Adrenal gland (tissue), 12 donors: ENCODE data around the gene POLA2. TPM values are rescaled to one million over a fixed set of nuclear protein-coding genes. Genes with fewer than 3 reads are reported as not detected.

Source experiments
- DNase-seq, 7 donors: peaks; one replicate each; pipeline ENCODE4 v3.0.0-alpha.2; 2019 to 2020
- H3K27ac ChIP-seq, 5 donors: fragments of 200-600 bp; sonication (generic) in 4 of 5; 1 replicate in 3 of 5; 2 replicates in 2 of 5; pipeline versions ENCODE4 v1.5.1 to v1.8.0; 2016 to 2020; ENCODE audit warnings: mild to moderate bottlenecking in 1 of 5
- H3K27me3 ChIP-seq: fragments of 200-600 bp; 2 replicates; pipeline ENCODE4 v1.8.0; 2021
- H3K36me3 ChIP-seq, 2 donors: fragments of 200-600 bp; replicated peaks in 1 of 2; 1 replicate in 1 of 2; 2 replicates in 1 of 2; pipeline versions ENCODE4 v1.5.1 to v1.8.0; 2018 to 2022
- H3K4me1 ChIP-seq, 2 donors: fragments of 200-600 bp; replicated peaks in 1 of 2; 1 replicate in 1 of 2; 2 replicates in 1 of 2; pipeline versions ENCODE4 v1.5.1 to v1.8.0; 2018 to 2021
- H3K4me3 ChIP-seq, 4 donors: fragments of 200-600 bp; sonication (generic) in 3 of 4; one replicate each; pipeline ENCODE4 v1.5.1; 2016 to 2018
- H3K9me3 ChIP-seq, 3 donors: fragments of 200-600 bp; sonication (generic) in 1 of 3; replicated peaks in 1 of 3; 1 replicate in 2 of 3; 2 replicates in 1 of 3; pipeline versions ENCODE4 v1.5.1 to v1.8.0; 2016 to 2021
- POLR2A ChIP-seq, 2 donors: fragments of 450-650 bp; IDR thresholded peaks; one replicate each; pipeline ENCODE4 v1.6.1; 2017; ENCODE audit warnings: antibody characterized with exemption in 2 of 2, mild to moderate bottlenecking in 2 of 2, moderate library complexity in 1 of 2
- WGBS, 4 donors: extraction: QIAGEN DNeasy Blood & Tissue Kit in 2 of 4; methylation state at CpG; one replicate each; pipeline versions ENCODE4 v1.1.5 to v1.1.7; 2013 to 2017; 5-methylcytosine and 5-hydroxymethylcytosine counted together
- intact Hi-C, 2 donors: fragments of 100-400 bp; cut with DNase I; formaldehyde crosslinking; loops; one replicate each; pipeline versions ENCODE4 v1.14.1 to v1.15.0; 2022 to 2023
- polyA plus RNA-seq, 3 donors: library from polyadenylated mRNA; stranded (reverse); fragments of 200-250 nt in 2 of 3; fragments of 350-450 nt in 1 of 3; fragmentation: Illumina TruSeq in 1 of 3; extraction: RNeasy Lipid Tissue Mini Kit (QIAGEN cat#74804) in 1 of 3; gene quantifications; one replicate each; pipeline ENCODE4 v1.2.3, GENCODE V29; 2013 to 2014
- total RNA-seq, 9 donors: library from RNA; depleted of rRNA in 4 of 9; stranded (reverse); fragments of >200 nt in 4 of 9; fragments of 120-200 nt in 1 of 9; fragmentation: NEBNext Ultra II Directional in 1 of 9; extraction: Animal tissue kit (Norgen Biotek cat#: 25700) in 1 of 9; gene quantifications; one replicate each; pipeline versions ENCODE4 v1.1.0 to v1.2.4, GENCODE V29; 2013 to 2023
- TF ChIP-seq, protein P1 (sequence below), 6 experiments: fragments of 450-650 bp in 4 of 6; fragments of 200-600 bp in 2 of 6; sonication (generic) in 1 of 6; IDR thresholded peaks; 1 replicate in 5 of 6; 2 replicates in 1 of 6; pipeline versions ENCODE4 v1.5.1 to v1.8.0; 2016 to 2021; ENCODE audit warnings: antibody characterized with exemption in 6 of 6, mild to moderate bottlenecking in 2 of 6, moderate library complexity in 1 of 6
- donor health status: healthy with polysubstance abuse.
- donor health status: Bipolar disorder and iron deficiency.
- donor health status: DM: yes; HTN: yes; CAD: no.
- donor health status: DM: no; HTN: no; CAD: no.
- donor health status: DM: no; HTN: no; CAD: no.
- donor health status: DM: yes; HTN: yes; CAD: no.

The POLA2 gene
- total and polyA plus RNA-seq, 12 donors: 3.9 to 12.2 (median 7.7) TPM

DNA sequence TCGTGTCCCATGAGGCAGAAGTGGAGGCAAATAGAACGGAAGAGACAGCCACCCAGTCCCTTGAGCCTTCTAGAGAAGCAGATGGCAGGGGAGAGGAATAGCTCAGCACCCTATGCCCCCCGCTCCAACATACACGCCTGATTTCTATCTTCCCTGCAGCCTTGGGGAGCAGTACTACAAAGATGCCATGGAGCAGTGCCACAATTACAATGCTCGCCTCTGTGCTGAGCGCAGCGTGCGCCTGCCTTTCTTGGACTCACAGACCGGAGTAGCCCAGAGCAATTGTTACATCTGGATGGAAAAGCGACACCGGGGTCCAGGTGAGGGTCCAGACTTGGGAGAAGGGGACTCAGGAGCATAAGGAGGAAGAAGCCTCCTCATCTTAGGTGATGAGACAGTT is 78.5 kb downstream of the POLA2 start:
- Histone ChIP-seq H3K4me3 (no peak overlapping the region), H3K36me3 (peaks cover 0 to 58% of the 10 kb centered on the region in 2 donors), H3K4me1 (peaks cover under 1 to 7% of the 10 kb centered on the region in 2 donors), H3K9me3 (no peaks in the 10 kb centered on the region), H3K27me3 (no peaks in the 10 kb centered on the region), H3K27ac (no peak overlapping the region)
- WGBS, 4 donors: 90 to 92% (median 91%) methylated on average over 11 of the region's 11 CpGs
- intact Hi-C loops: no loop called here
- DNase-seq: no peak
- TF ChIP-seq, protein P1, sequence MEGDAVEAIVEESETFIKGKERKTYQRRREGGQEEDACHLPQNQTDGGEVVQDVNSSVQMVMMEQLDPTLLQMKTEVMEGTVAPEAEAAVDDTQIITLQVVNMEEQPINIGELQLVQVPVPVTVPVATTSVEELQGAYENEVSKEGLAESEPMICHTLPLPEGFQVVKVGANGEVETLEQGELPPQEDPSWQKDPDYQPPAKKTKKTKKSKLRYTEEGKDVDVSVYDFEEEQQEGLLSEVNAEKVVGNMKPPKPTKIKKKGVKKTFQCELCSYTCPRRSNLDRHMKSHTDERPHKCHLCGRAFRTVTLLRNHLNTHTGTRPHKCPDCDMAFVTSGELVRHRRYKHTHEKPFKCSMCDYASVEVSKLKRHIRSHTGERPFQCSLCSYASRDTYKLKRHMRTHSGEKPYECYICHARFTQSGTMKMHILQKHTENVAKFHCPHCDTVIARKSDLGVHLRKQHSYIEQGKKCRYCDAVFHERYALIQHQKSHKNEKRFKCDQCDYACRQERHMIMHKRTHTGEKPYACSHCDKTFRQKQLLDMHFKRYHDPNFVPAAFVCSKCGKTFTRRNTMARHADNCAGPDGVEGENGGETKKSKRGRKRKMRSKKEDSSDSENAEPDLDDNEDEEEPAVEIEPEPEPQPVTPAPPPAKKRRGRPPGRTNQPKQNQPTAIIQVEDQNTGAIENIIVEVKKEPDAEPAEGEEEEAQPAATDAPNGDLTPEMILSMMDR (IDR thresholded peaks at IDR 0.05): no peak
- no peak for TF ChIP-seq POLR2A (IDR thresholded peaks at IDR 0.05)

DNA sequence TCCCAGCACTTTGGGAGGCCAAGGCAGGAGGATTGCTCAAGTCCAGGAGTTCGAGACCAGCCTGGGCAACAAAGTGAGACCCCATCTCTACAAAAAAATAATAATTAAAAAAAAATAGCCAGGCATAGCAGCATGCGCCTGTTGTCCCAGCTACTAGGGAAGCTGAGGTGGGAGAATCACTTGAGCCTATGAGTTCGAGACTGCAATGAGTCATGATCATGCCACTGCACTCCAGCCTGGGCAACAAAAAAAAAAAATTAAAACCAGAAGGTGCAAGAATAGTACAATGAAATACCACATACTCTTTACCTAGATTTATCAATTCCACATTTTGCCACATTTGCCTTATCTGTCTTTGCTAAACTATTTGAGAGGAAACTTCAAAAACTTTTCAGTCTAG is 80.1 kb downstream of the POLA2 start:
- no peak overlapping the region for H3K27ac ChIP-seq
- H3K9me3 ChIP-seq: no peaks in the 10 kb centered on the region
- intact Hi-C loops: no loop called here
- whole genome bisulfite sequencing, 4 donors: 77 to 85% (median 79%) methylated on average over 3 of the region's 3 CpGs
- DNase-seq: no peak
- H3K27me3 ChIP-seq: no peaks in the 10 kb centered on the region
- no peak overlapping the region for H3K4me3 ChIP-seq
- TF ChIP-seq, protein P1 (IDR thresholded peaks at IDR 0.05): no peak
- no peak for TF ChIP-seq POLR2A (IDR thresholded peaks at IDR 0.05)
- no peaks in the 10 kb centered on the region for H3K4me1 ChIP-seq
- H3K36me3 ChIP-seq: peaks cover 0 to 75% of the 10 kb centered on the region in 2 donors

Other genes with a start within 250 kb of the POLA2 start
- 100 to 1,000 TPM in 6 of 9 donors, 10 to 100 TPM in 3; 81.0 to 231 (median 109) TPM for gene ARL2, start 247.8 kb upstream of the POLA2 start, total RNA-seq
- 100 to 1,000 TPM in 2 of 3 donors, 10 to 100 TPM in 1; 66.5 to 151 (median 128) TPM for gene ARL2, start 247.8 kb upstream of the POLA2 start, polyA plus RNA-seq
- 10 to 100 TPM; 21.0 to 35.9 (median 23.4) TPM for gene SNX15, start 234.5 kb upstream of the POLA2 start, total RNA-seq
- gene SNX15, start 234.5 kb upstream of the POLA2 start, polyA plus RNA-seq: 10 to 100 TPM; 16.4 to 22.0 (median 18.7) TPM
- 10 to 100 TPM in 7 of 9 donors, 1 to 10 TPM in 2; 7.4 to 23.6 (median 15.4) TPM for gene SAC3D1, start 220.8 kb upstream of the POLA2 start, total RNA-seq
- 10 to 100 TPM in 1 of 3 donors, 1 to 10 TPM in 2; 4.4 to 10.1 (median 7.5) TPM for gene SAC3D1, start 220.8 kb upstream of the POLA2 start, polyA plus RNA-seq
- gene NAALADL1, start 203.4 kb upstream of the POLA2 start, total RNA-seq: 10 to 100 TPM in 2 of 9 donors, 1 to 10 TPM in 7; 1.3 to 15.7 (median 4.9) TPM
- 10 to 100 TPM in 1 of 3 donors, 1 to 10 TPM in 2; 2.5 to 11.0 (median 8.7) TPM for gene NAALADL1, start 203.4 kb upstream of the POLA2 start, polyA plus RNA-seq
- gene CDCA5, start 177.9 kb upstream of the POLA2 start, total RNA-seq: 1 to 10 TPM in 7 of 9 donors, under 1 TPM in 2; 0.35 to 10.0 (median 1.4) TPM
- gene CDCA5, start 177.9 kb upstream of the POLA2 start, polyA plus RNA-seq: 1 to 10 TPM in 1 of 3 donors, under 1 TPM in 2; 0.40 to 1.6 (median 0.88) TPM
- 10 to 100 TPM; 33.7 to 59.6 (median 39.4) TPM for gene ZFPL1, start 177.7 kb upstream of the POLA2 start, total RNA-seq
- gene ZFPL1, start 177.7 kb upstream of the POLA2 start, polyA plus RNA-seq: 10 to 100 TPM; 34.7 to 90.3 (median 71.3) TPM
- gene VPS51, start 165.7 kb upstream of the POLA2 start, total RNA-seq: 100 to 1,000 TPM in 7 of 9 donors, 10 to 100 TPM in 2; 72.1 to 269 (median 154) TPM
- 100 to 1,000 TPM in 2 of 3 donors, 10 to 100 TPM in 1; 28.0 to 151 (median 140) TPM for gene VPS51, start 165.7 kb upstream of the POLA2 start, polyA plus RNA-seq
- gene TM7SF2, start 150.1 kb upstream of the POLA2 start, total RNA-seq: 1,000 to 10,000 TPM in 2 of 9 donors, 100 to 1,000 TPM in 7; 278 to 1,807 (median 711) TPM
- gene TM7SF2, start 150.1 kb upstream of the POLA2 start, polyA plus RNA-seq: 100 to 1,000 TPM; 259 to 849 (median 589) TPM
- 10 to 100 TPM in 8 of 9 donors, 1 to 10 TPM in 1; 7.8 to 30.0 (median 20.3) TPM for gene ZNHIT2, start 144.3 kb upstream of the POLA2 start, total RNA-seq
- gene ZNHIT2, start 144.3 kb upstream of the POLA2 start, polyA plus RNA-seq: 10 to 100 TPM in 2 of 3 donors, under 1 TPM in 1; 0.48 to 39.8 (median 32.1) TPM
- gene FAU, start 139.8 kb upstream of the POLA2 start, total RNA-seq: 1,000 to 10,000 TPM in 5 of 9 donors, 100 to 1,000 TPM in 4; 361 to 1,303 (median 1,029) TPM
- gene FAU, start 139.8 kb upstream of the POLA2 start, polyA plus RNA-seq: 1,000 to 10,000 TPM in 2 of 3 donors, 100 to 1,000 TPM in 1; 656 to 2,488 (median 2,066) TPM
- 100 to 1,000 TPM; 113 to 180 (median 139) TPM for gene MRPL49, start 139.6 kb upstream of the POLA2 start, total RNA-seq
- 100 to 1,000 TPM in 1 of 3 donors, 10 to 100 TPM in 2; 32.7 to 122 (median 33.9) TPM for gene MRPL49, start 139.6 kb upstream of the POLA2 start, polyA plus RNA-seq
- 100 to 1,000 TPM in 1 of 9 donors, 10 to 100 TPM in 7, 1 to 10 TPM in 1; 9.7 to 119 (median 61.4) TPM for gene SYVN1, start 127.4 kb upstream of the POLA2 start, total RNA-seq
- gene SYVN1, start 127.4 kb upstream of the POLA2 start, polyA plus RNA-seq: 100 to 1,000 TPM in 1 of 3 donors, 10 to 100 TPM in 2; 46.0 to 124 (median 58.5) TPM
- gene SPDYC, start 91.7 kb upstream of the POLA2 start, total RNA-seq: not detected
- under 1 TPM in 1 of 3 donors, not detected in 2; 0.10 TPM for gene SPDYC, start 91.7 kb upstream of the POLA2 start, polyA plus RNA-seq
- 100 to 1,000 TPM in 7 of 9 donors, 10 to 100 TPM in 2; 20.6 to 333 (median 141) TPM for gene CAPN1, start 80.0 kb upstream of the POLA2 start, total RNA-seq
- gene CAPN1, start 80.0 kb upstream of the POLA2 start, polyA plus RNA-seq: 100 to 1,000 TPM in 2 of 3 donors, 10 to 100 TPM in 1; 33.0 to 131 (median 106) TPM
- 10 to 100 TPM in 3 of 9 donors, 1 to 10 TPM in 6; 1.1 to 18.3 (median 4.8) TPM for gene CDC42EP2, start 52.9 kb downstream of the POLA2 start, total RNA-seq
- gene CDC42EP2, start 52.9 kb downstream of the POLA2 start, polyA plus RNA-seq: 10 to 100 TPM in 2 of 3 donors, 1 to 10 TPM in 1; 1.0 to 13.9 (median 10.4) TPM
- gene DPF2, start 71.9 kb downstream of the POLA2 start, total RNA-seq: 10 to 100 TPM; 28.3 to 73.7 (median 49.1) TPM
- 10 to 100 TPM; 23.2 to 34.7 (median 30.4) TPM for gene DPF2, start 71.9 kb downstream of the POLA2 start, polyA plus RNA-seq
- gene TIGD3, start 92.8 kb downstream of the POLA2 start, total RNA-seq: under 1 TPM; 0.11 to 0.96 (median 0.33) TPM
- under 1 TPM in 2 of 3 donors, not detected in 1; 0.27 to 0.40 TPM for gene TIGD3, start 92.8 kb downstream of the POLA2 start, polyA plus RNA-seq
- 10 to 100 TPM in 1 of 9 donors, 1 to 10 TPM in 8; 1.1 to 12.7 (median 6.0) TPM for gene SLC25A45, start 120.7 kb downstream of the POLA2 start, total RNA-seq
- 10 to 100 TPM in 2 of 3 donors, 1 to 10 TPM in 1; 2.4 to 21.0 (median 14.7) TPM for gene SLC25A45, start 120.7 kb downstream of the POLA2 start, polyA plus RNA-seq
- gene FRMD8, start 124.7 kb downstream of the POLA2 start, total RNA-seq: 10 to 100 TPM; 17.6 to 52.1 (median 39.6) TPM
- gene FRMD8, start 124.7 kb downstream of the POLA2 start, polyA plus RNA-seq: 10 to 100 TPM in 2 of 3 donors, 1 to 10 TPM in 1; 5.3 to 21.3 (median 20.4) TPM
- gene NEAT1, start 160.8 kb downstream of the POLA2 start, total RNA-seq: 1,000 to 10,000 TPM in 3 of 9 donors, 100 to 1,000 TPM in 4, 10 to 100 TPM in 2; 20.9 to 1,661 (median 217) TPM
- gene NEAT1, start 160.8 kb downstream of the POLA2 start, polyA plus RNA-seq: 1,000 to 10,000 TPM in 2 of 3 donors, 100 to 1,000 TPM in 1; 216 to 6,838 (median 2,645) TPM
- over 10,000 TPM in 5 of 9 donors, 1,000 to 10,000 TPM in 4; 5,921 to 17,143 (median 10,534) TPM for gene MALAT1, start 237.1 kb downstream of the POLA2 start, total RNA-seq
- 1,000 to 10,000 TPM in 1 of 3 donors, 100 to 1,000 TPM in 2; 237 to 9,519 (median 973) TPM for gene MALAT1, start 237.1 kb downstream of the POLA2 start, polyA plus RNA-seq